Large intestine (tissue), 3 donors: Measurements from ENCODE around the gene PPP1R12A. TPM values are rescaled to one million over a fixed set of nuclear protein-coding genes. Genes with fewer than 3 reads are reported as not detected.

Experiments
- DNase-seq, 2 donors: peaks; one replicate each; pipeline versions ENCODE4 v3.0.0 to v3.0.0-alpha.2; 2013
- H3K27ac ChIP-seq: one replicate; pipeline ENCODE4 v1.5.1; 2013; ENCODE audit warnings: low read length
- H3K27me3 ChIP-seq: 2 replicates; pipeline ENCODE4 v1.6.1; 2013; ENCODE audit warnings: low read length; ENCODE audit not compliant: control insufficient read depth, insufficient read depth
- H3K36me3 ChIP-seq: 2 replicates; pipeline ENCODE4 v1.6.1; 2013; ENCODE audit warnings: low read length; ENCODE audit not compliant: control insufficient read depth, insufficient read depth
- H3K4me1 ChIP-seq: one replicate; pipeline ENCODE4 v1.6.1; 2013; ENCODE audit warnings: low read length; ENCODE audit not compliant: control insufficient read depth, insufficient read depth
- H3K4me3 ChIP-seq: one replicate; pipeline ENCODE4 v1.5.1; 2013; ENCODE audit warnings: low read length
- H3K9me3 ChIP-seq: one replicate; pipeline ENCODE4 v1.6.1; 2013; ENCODE audit warnings: mild to moderate bottlenecking, low read depth, low read length, moderate library complexity; ENCODE audit not compliant: control insufficient read depth
- WGBS: methylation state at CpG from one replicate; pipeline ENCODE4 v1.1.5; 2013; ENCODE audit warnings: low lambda C conversion rate; ENCODE audit not compliant: insufficient coverage; 5-methylcytosine and 5-hydroxymethylcytosine counted together
- polyA plus RNA-seq: library from polyadenylated mRNA; unstranded; fragments of 120-200 nt; gene quantifications from one replicate; pipeline ENCODE4 v1.2.1, GENCODE V29; 2013

The PPP1R12A gene
- polyA plus RNA-seq, 1 donor: 60.8 TPM

DNA sequence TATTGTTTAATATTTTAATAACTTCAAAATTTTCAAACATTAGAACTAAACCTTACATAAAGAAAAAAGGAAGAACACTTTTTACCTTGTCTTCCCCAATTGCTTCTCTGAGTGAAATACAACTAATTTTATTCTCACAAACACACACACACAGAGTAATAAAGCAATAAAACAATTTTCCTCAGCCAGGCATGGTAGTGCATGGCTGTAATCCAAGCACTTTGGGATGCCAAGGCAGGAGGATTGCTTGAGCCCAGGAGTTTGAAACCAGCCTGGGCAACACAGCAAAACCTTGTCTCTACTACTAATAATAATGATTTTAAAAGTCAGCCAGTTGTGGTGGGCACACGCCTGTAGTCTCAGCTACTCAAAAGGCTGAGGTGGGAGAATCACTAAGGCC lies 13.1 kb downstream of the PPP1R12A start:
- no peaks in the 10 kb centered on the region for H3K36me3 ChIP-seq
- H3K4me3 ChIP-seq: no peak overlapping the region
- no peaks in the 10 kb centered on the region for H3K9me3 ChIP-seq
- no peak for DNase-seq
- no peaks in the 10 kb centered on the region for H3K27me3 ChIP-seq
- WGBS: no CpG with 5 or more reads among the region's 1 CpG
- no peaks in the 10 kb centered on the region for H3K4me1 ChIP-seq
- H3K27ac ChIP-seq: no peak overlapping the region

DNA sequence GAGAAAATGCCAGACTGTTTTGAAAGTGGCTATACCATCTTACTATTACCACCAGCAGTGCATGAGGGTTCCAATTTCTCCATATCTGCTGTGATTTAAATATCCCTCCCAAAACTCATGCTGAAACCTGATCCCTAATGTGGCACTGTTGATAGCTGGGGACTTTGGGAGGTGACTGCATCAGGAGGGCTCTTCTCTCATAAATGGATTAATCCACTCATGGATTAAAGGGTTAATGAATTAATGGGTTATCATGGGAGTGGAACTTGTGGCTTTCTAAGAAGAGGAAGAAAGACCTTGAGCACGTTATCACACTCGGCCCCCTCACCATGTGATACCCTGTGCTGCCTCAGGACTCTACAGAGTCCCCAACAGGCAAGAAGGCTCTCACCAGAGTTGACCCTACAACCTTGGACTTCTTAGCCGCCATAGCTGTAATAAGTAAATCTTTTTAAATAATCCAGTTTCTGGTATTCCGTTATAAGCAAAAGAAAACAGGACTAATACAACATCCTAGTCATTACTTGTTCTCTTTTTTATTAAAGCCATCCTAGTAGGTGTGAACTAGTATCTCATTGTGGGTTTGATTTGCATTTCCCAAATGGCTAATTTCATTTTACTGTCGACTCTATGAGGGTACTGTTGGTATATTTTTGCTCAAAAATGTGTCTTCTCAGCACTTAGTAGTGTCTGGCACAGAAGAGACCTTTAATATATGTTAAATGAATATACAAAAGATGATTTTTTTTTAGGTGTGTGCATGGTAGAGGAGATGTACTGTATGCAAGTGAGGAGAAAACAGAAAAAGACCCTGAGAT lies 14.3 kb downstream of the PPP1R12A start:
- H3K4me3 ChIP-seq: no peak overlapping the region
- WGBS: no CpG with 5 or more reads among the region's 5 CpGs
- H3K4me1 ChIP-seq: no peaks in the 10 kb centered on the region
- H3K36me3 ChIP-seq: no peaks in the 10 kb centered on the region
- no peaks in the 10 kb centered on the region for H3K27me3 ChIP-seq
- H3K27ac ChIP-seq: no peak overlapping the region
- DNase-seq: no peak
- H3K9me3 ChIP-seq: no peaks in the 10 kb centered on the region

- H3K36me3 ChIP-seq: no peaks in the 10 kb centered on the region
- H3K4me3 ChIP-seq: no peak overlapping the region
- H3K9me3 ChIP-seq: no peaks in the 10 kb centered on the region
- H3K27ac ChIP-seq: no peak overlapping the region
- DNase-seq: no peak
- no peaks in the 10 kb centered on the region for H3K4me1 ChIP-seq
- H3K27me3 ChIP-seq: no peaks in the 10 kb centered on the region
- WGBS: 71% methylated on average over 1 of the region's 1 CpG
These were observed 15.1 kb downstream of the PPP1R12A start for GRCh38 chr12:79919762-79920161.

- no peak for DNase-seq
- Histone ChIP-seq H3K27me3 (no peaks in the 10 kb centered on the region), H3K9me3 (no peaks in the 10 kb centered on the region), H3K36me3 (no peaks in the 10 kb centered on the region), H3K4me3 (no peak overlapping the region), H3K4me1 (no peaks in the 10 kb centered on the region), H3K27ac (no peak overlapping the region)
- 100% methylated on average over 1 of the region's 2 CpGs for WGBS
These were observed 18.1 kb downstream of the PPP1R12A start for GRCh38 chr12:79916826-79917225.

GRCh38 chr12:79911889-79912656 lies 22.8 kb downstream of the PPP1R12A start:
- WGBS: 88% methylated on average over 1 of the region's 6 CpGs
- Histone ChIP-seq H3K36me3 (no peaks in the 10 kb centered on the region), H3K9me3 (no peaks in the 10 kb centered on the region), H3K4me1 (no peaks in the 10 kb centered on the region), H3K4me3 (no peak overlapping the region), H3K27me3 (no peaks in the 10 kb centered on the region), H3K27ac (no peak overlapping the region)
- DNase-seq: no peak

- no peak for DNase-seq
- Histone ChIP-seq H3K27me3 (no peaks in the 10 kb centered on the region), H3K9me3 (no peaks in the 10 kb centered on the region), H3K36me3 (no peaks in the 10 kb centered on the region), H3K4me1 (no peaks in the 10 kb centered on the region), H3K27ac (no peak overlapping the region), H3K4me3 (no peak overlapping the region)
These were observed 26.5 kb downstream of the PPP1R12A start for GRCh38 chr12:79908366-79908765.

- WGBS: no CpG with 5 or more reads among the region's 2 CpGs
- no peak overlapping the region for H3K27ac ChIP-seq
- H3K27me3 ChIP-seq: no peaks in the 10 kb centered on the region
- no peaks in the 10 kb centered on the region for H3K9me3 ChIP-seq
- no peaks in the 10 kb centered on the region for H3K4me1 ChIP-seq
- DNase-seq: no peak
- H3K36me3 ChIP-seq: no peaks in the 10 kb centered on the region
- H3K4me3 ChIP-seq: no peak overlapping the region
These were observed 33.4 kb downstream of the PPP1R12A start for GRCh38 chr12:79901506-79901905.

DNA sequence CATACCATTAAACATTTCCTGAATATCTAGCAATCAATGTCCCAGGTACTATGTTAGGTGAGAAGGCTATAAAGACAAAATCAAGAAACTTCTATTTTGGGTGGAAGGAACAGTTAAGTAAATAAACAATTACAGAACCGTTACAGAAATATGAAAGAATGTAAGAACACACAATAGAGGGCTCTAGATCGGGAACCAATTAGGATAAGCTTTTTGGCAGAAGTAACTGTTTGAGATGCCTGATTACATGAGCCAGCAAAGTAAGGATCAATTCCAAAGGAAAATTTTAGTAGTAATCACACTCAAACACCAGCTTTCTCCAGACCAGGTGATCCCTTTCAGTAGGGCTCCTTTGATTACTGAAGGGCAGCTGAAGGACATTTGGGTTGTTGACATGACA lies 33.9 kb downstream of the PPP1R12A start:
- no peak overlapping the region for H3K27ac ChIP-seq
- DNase-seq: no peak
- 67% methylated on average over 1 of the region's 2 CpGs for WGBS

GRCh38 chr12:79900199-79900598 lies 34.7 kb downstream of the PPP1R12A start:
- Histone ChIP-seq H3K27ac (no peak overlapping the region), H3K9me3 (no peaks in the 10 kb centered on the region), H3K36me3 (no peaks in the 10 kb centered on the region), H3K4me1 (no peaks in the 10 kb centered on the region), H3K27me3 (no peaks in the 10 kb centered on the region), H3K4me3 (no peak overlapping the region)
- WGBS: no CpG with 5 or more reads among the region's 2 CpGs
- no peak for DNase-seq

More for the DNA sequence above, 33.9 kb downstream of the PPP1R12A start:
- Histone ChIP-seq H3K4me3 (no peak overlapping the region), H3K9me3 (no peaks in the 10 kb centered on the region), H3K36me3 (no peaks in the 10 kb centered on the region), H3K4me1 (no peaks in the 10 kb centered on the region), H3K27me3 (no peaks in the 10 kb centered on the region)

DNA sequence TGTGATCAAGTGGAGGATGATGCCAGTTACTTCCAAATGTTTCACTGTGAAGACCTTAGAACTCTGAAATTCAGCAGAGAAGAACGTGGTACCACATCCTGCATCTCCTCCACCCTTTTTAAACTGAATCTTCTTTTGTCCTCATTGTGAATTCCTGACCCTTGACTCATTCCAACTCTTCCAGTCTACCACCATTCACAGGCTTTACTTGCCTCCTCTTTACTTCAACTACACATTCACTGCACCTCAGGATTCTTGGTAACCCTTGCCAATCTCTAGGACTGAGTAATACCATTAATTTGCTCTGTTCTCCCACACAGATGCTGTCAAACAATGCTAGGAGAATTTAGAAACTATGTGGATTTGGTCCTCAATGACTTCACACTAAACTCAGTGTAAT lies 37.3 kb downstream of the PPP1R12A start:
- no peaks in the 10 kb centered on the region for H3K36me3 ChIP-seq
- no peak overlapping the region for H3K27ac ChIP-seq
- H3K9me3 ChIP-seq: no peaks in the 10 kb centered on the region
- WGBS: no CpG with 5 or more reads among the region's 1 CpG
- H3K4me3 ChIP-seq: no peak overlapping the region
- H3K4me1 ChIP-seq: no peaks in the 10 kb centered on the region
- no peaks in the 10 kb centered on the region for H3K27me3 ChIP-seq
- DNase-seq: no peak
